K562 (cell line): ENCODE results near the gene NUDT6. TPM values are rescaled to one million over a fixed set of nuclear protein-coding genes. Genes with fewer than 3 reads are reported as not detected.

Experiments
- ARID1B ChIP-seq: fragments of 450-650 bp; IDR thresholded peaks from 2 replicates; pipeline ENCODE4 v1.6.1; 2016; ENCODE audit warnings: antibody characterized with exemption, mild to moderate bottlenecking, inconsistent platforms
- CBFA2T2 ChIP-seq: fragments of 450-650 bp; conservative IDR thresholded peaks from 2 replicates; pipeline ENCODE4 v1.6.1; 2017; ENCODE audit warnings: mild to moderate bottlenecking
- CBX2 ChIP-seq: fragments of 200-600 bp; sonication (generic); IDR thresholded peaks from one replicate; pipeline ENCODE4 v1.6.1; 2012; ENCODE audit warnings: mild to moderate bottlenecking, low read length, inconsistent platforms; ENCODE audit not compliant: insufficient read depth, poor library complexity, severe bottlenecking
- GMEB1 ChIP-seq: fragments of 250-450 bp; sonication (Bioruptor Pico); IDR thresholded peaks from 2 replicates; pipeline ENCODE4 v1.4.0; 2020; ENCODE audit warnings: mild to moderate bottlenecking
- HNRNPLL ChIP-seq: fragments of 200-400 bp; formaldehyde crosslinking; IDR thresholded peaks from 2 replicates; pipeline ENCODE4 v1.6.1; 2017; ENCODE audit warnings: low read length, low read depth, mild to moderate bottlenecking; ENCODE audit not compliant: poor library complexity, severe bottlenecking
- MAFF ChIP-seq: IDR thresholded peaks from 2 replicates; pipeline ENCODE4 v1.6.1; 2012; ENCODE audit warnings: low read length, improper control_type of control experiment
- MIER1 ChIP-seq: fragments of 450-650 bp; IDR thresholded peaks from 2 replicates; pipeline ENCODE4 v1.6.1; 2016; ENCODE audit warnings: antibody characterized with exemption, mild to moderate bottlenecking, low read depth
- MYC ChIP-seq, 2 experiments: fragments of 250-450 bp in 1 of 2; sonication (Bioruptor Pico) in 1 of 2; IDR thresholded peaks; 2 replicates each; pipeline versions ENCODE4 v1.5.1 to v1.6.1; 2012 to 2021; ENCODE audit warnings: low read depth in 2 of 2, borderline replicate concordance in 1 of 2, improper control_type of control experiment in 1 of 2, low read length in 1 of 2, mild to moderate bottlenecking in 1 of 2, moderate library complexity in 1 of 2
- STAT5A ChIP-seq: IDR thresholded peaks from 2 replicates; pipeline ENCODE4 v1.6.1; 2012; ENCODE audit warnings: low read length, inconsistent platforms, borderline replicate concordance
- ZEB2 ChIP-seq: fragments of 450-650 bp; IDR thresholded peaks from 2 replicates; pipeline ENCODE4 v1.6.1; 2016
- ZNF232 ChIP-seq: sonication (generic); formaldehyde crosslinking; IDR thresholded peaks from 2 replicates; pipeline ENCODE4 v1.8.0; 2022; ENCODE audit warnings: mild to moderate bottlenecking, missing genetic modification reagents
- ZNF395 ChIP-seq: fragments of 200-800 bp; sonication (Bioruptor generic); IDR thresholded peaks from 2 replicates; pipeline ENCODE4 v1.6.1; 2017; ENCODE audit warnings: missing genetic modification characterization, missing compliant biosample characterization
- polyA plus RNA-seq, 8 experiments: library from polyadenylated mRNA; depleted of rRNA in 4 of 8; stranded (reverse) in 5 of 8; unstranded in 3 of 8; fragments of >200 nt; fragmentation: Nextera tagmentation in 2 of 8; fragmentation: Illumina TruSeq in 1 of 8; extraction: Ambion mirVana in 2 of 8; extraction: Trizol in 1 of 8; gene quantifications; 2 replicates each; pipeline versions ENCODE4 v1.2.1 to v1.2.3, GENCODE V29; 2011 to 2014; ENCODE audit warnings: inconsistent platforms in 1 of 8, missing spikeins in 1 of 8
- total RNA-seq, 7 experiments: library from RNA; depleted of rRNA in 6 of 7; stranded (reverse); fragments of >200 nt in 6 of 7; fragmentation: Illumina TruSeq in 2 of 7; extraction: Trizol in 2 of 7; gene quantifications; 2 replicates each; pipeline versions ENCODE4 v1.2.1 to v1.2.3, GENCODE V29; 2011 to 2021; ENCODE audit warnings: low replicate concordance in 1 of 7
- TF ChIP-seq, protein P1 (sequence below): IDR thresholded peaks from 3 replicates; pipeline ENCODE4 v1.6.1; 2011; ENCODE audit warnings: borderline replicate concordance, mild to moderate bottlenecking, moderate library complexity; ENCODE audit not compliant: insufficient read length; ENCODE audit errors: extremely low read depth
- TF ChIP-seq, protein P2 (sequence below): fragments of 250-450 bp; sonication (Bioruptor Pico); IDR thresholded peaks from 2 replicates; pipeline ENCODE4 v1.5.0; 2021; ENCODE audit warnings: mild to moderate bottlenecking, borderline replicate concordance

Gene NUDT6
- total and polyA plus RNA-seq, 9 of the 15 experiments (the other 6 are each of a cell fraction or from before 2014, with no cell fraction given): 9.4 to 18.1 (median 13.4) TPM

- TF ChIP-seq MYC (IDR thresholded peaks at IDR 0.05; ENCODE audit: low read depth, low read length) (0 out of 2 replicates have a peak, but pooled peaks have one; percentile 34), MYC (CRISPR knock-in tag; IDR thresholded peaks at IDR 0.05; ENCODE audit: borderline replicate concordance, low read depth) (no peak), MIER1 (no peak), CBFA2T2 (peak; percentile 27; the same call in 1 of the 2 replicates), CBX2 (no peak), ARID1B (peak; percentile 62), STAT5A (no peak), GMEB1 (CRISPR knock-in tag) (no peak), MAFF (peak; percentile 60), HNRNPLL (no peak), ZEB2 (peak; percentile 87), ZNF395 (CRISPR knock-in tag) (no peak), ZNF232 (CRISPR knock-in tag) (no peak)
- TF ChIP-seq, protein P1, sequence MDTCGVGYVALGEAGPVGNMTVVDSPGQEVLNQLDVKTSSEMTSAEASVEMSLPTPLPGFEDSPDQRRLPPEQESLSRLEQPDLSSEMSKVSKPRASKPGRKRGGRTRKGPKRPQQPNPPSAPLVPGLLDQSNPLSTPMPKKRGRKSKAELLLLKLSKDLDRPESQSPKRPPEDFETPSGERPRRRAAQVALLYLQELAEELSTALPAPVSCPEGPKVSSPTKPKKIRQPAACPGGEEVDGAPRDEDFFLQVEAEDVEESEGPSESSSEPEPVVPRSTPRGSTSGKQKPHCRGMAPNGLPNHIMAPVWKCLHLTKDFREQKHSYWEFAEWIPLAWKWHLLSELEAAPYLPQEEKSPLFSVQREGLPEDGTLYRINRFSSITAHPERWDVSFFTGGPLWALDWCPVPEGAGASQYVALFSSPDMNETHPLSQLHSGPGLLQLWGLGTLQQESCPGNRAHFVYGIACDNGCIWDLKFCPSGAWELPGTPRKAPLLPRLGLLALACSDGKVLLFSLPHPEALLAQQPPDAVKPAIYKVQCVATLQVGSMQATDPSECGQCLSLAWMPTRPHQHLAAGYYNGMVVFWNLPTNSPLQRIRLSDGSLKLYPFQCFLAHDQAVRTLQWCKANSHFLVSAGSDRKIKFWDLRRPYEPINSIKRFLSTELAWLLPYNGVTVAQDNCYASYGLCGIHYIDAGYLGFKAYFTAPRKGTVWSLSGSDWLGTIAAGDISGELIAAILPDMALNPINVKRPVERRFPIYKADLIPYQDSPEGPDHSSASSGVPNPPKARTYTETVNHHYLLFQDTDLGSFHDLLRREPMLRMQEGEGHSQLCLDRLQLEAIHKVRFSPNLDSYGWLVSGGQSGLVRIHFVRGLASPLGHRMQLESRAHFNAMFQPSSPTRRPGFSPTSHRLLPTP: no peak
- TF ChIP-seq, protein P2, sequence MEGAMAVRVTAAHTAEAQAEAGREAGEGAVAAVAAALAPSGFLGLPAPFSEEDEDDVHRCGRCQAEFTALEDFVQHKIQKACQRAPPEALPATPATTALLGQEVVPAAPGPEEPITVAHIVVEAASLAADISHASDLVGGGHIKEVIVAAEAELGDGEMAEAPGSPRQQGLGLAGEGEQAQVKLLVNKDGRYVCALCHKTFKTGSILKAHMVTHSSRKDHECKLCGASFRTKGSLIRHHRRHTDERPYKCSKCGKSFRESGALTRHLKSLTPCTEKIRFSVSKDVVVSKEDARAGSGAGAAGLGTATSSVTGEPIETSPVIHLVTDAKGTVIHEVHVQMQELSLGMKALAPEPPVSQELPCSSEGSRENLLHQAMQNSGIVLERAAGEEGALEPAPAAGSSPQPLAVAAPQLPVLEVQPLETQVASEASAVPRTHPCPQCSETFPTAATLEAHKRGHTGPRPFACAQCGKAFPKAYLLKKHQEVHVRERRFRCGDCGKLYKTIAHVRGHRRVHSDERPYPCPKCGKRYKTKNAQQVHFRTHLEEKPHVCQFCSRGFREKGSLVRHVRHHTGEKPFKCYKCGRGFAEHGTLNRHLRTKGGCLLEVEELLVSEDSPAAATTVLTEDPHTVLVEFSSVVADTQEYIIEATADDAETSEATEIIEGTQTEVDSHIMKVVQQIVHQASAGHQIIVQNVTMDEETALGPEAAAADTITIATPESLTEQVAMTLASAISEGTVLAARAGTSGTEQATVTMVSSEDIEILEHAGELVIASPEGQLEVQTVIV: no peak
Observed at GRCh38 chr4:122920473-122920872, 1.9 kb downstream of the NUDT6 start (continued).
